Psoas muscle (tissue), 8 donors: ENCODE measurements around the gene ADAM23. TPM values are rescaled to one million over a fixed set of nuclear protein-coding genes. Genes with fewer than 3 reads are reported as not detected.

ENCODE experiments used
- ATAC-seq, 4 donors: fragments of 200-7000 bp; cut with Tn5 transposase; one replicate each; pipeline ENCODE4 v1.9.1; 2020; ENCODE audit warnings: moderate library complexity in 3 of 4, mild to moderate bottlenecking in 2 of 4
- DNase-seq, 2 donors: peaks; one replicate each; pipeline ENCODE4 v3.0.0-alpha.2; 2020
- H3K27ac ChIP-seq: fragments of 200-600 bp; one replicate; pipeline ENCODE4 v1.8.0; 2022
- H3K27me3 ChIP-seq, 3 donors: fragments of 200-600 bp in 1 of 3; one replicate each; pipeline versions ENCODE4 v1.6.1 to v1.8.0; 2013 to 2022; ENCODE audit warnings: low read length in 2 of 3, mild to moderate bottlenecking in 2 of 3, moderate library complexity in 1 of 3; ENCODE audit not compliant: insufficient read depth in 3 of 3
- H3K36me3 ChIP-seq, 2 donors: fragments of 200-600 bp in 1 of 2; one replicate each; pipeline versions ENCODE4 v1.6.1 to v1.8.0; 2013 to 2022; ENCODE audit warnings: low read depth in 1 of 2, mild to moderate bottlenecking in 1 of 2, moderate library complexity in 1 of 2; ENCODE audit not compliant: insufficient read depth in 1 of 2
- H3K4me1 ChIP-seq: fragments of 200-600 bp; one replicate; pipeline ENCODE4 v1.8.0; 2022
- H3K4me3 ChIP-seq: fragments of 200-600 bp; one replicate; pipeline ENCODE4 v1.8.0; 2022; ENCODE audit warnings: mild to moderate bottlenecking
- H3K9me3 ChIP-seq: fragments of 200-600 bp; one replicate; pipeline ENCODE4 v1.8.0; 2022
- WGBS, 3 donors: extraction: QIAGEN DNeasy Blood & Tissue Kit; methylation state at CpG; one replicate each; pipeline versions ENCODE4 v1.1.6 to v1.1.7; 2013; 5-methylcytosine and 5-hydroxymethylcytosine counted together
- intact Hi-C, 2 donors: fragments of 100-400 bp; cut with DNase I; formaldehyde crosslinking; loops; one replicate each; pipeline versions ENCODE4 v1.11.0 to v1.14.2; 2022
- polyA plus RNA-seq, 3 donors: library from polyadenylated mRNA; stranded (reverse); fragments of 200-250 nt; gene quantifications; one replicate each; pipeline ENCODE4 v1.2.3, GENCODE V29; 2013
- total RNA-seq, 4 donors: library from RNA; stranded (reverse); fragmentation: NEBNext Ultra II Directional in 2 of 4; extraction: Animal tissue kit (Norgen Biotek cat#: 25700) in 2 of 4; gene quantifications; one replicate each; pipeline versions ENCODE4 v1.2.1 to v1.2.4, GENCODE V29; 2021 to 2023
- TF ChIP-seq, protein P1 (sequence below): fragments of 200-600 bp; IDR thresholded peaks from one replicate; pipeline ENCODE4 v1.8.0; 2022; ENCODE audit warnings: antibody characterized with exemption
- donor health status: healthy with polysubstance abuse.
- donor health status: DM: no; HTN: no; CAD: no; lungs with moderate emphysema.
- donor health status: Bipolar disorder and iron deficiency.
- donor health status: healthy.
- donor health status: DM: yes; HTN: yes; CAD: no.
- donor health status: DM: no; HTN: no; CAD: no.
- donor health status: DM: no; HTN: no; CAD: no.
- donor health status: DM: yes; HTN: yes; CAD: no.

The ADAM23 gene
- total and polyA plus RNA-seq, 7 donors: 0.42 to 9.2 (median 6.0) TPM

DNA sequence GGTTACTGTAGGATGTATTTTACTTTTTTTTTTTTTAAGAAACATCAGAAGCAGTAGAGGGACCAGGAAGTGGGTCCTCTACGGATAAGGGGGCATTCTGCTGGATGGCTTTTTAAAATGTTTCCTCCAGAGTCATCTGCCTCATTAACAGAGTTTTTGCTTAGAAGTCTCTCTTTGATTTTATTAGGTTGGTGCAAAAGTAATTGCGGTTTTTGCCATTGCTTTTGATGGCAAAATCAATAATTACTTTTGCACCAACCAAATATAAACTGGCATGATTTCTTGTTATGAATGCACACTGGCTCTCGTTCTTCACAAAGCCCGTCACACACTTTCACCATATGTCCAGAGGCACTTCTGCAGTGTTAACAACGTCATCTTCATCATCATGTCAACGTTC, 130.5 kb downstream of the ADAM23 start:
- no peaks in the 10 kb centered on the region for H3K4me1 ChIP-seq
- intact Hi-C loops: no loop called here
- H3K36me3 ChIP-seq: no peaks in the 10 kb centered on the region
- 88 to 93% (median 89%) methylated on average over 6 of the region's 6 CpGs for WGBS, 3 donors
- H3K27ac ChIP-seq: no peak overlapping the region
- DNase-seq (no peak), ATAC-seq (no peak)
- H3K4me3 ChIP-seq: no peak overlapping the region
- TF ChIP-seq, protein P1, sequence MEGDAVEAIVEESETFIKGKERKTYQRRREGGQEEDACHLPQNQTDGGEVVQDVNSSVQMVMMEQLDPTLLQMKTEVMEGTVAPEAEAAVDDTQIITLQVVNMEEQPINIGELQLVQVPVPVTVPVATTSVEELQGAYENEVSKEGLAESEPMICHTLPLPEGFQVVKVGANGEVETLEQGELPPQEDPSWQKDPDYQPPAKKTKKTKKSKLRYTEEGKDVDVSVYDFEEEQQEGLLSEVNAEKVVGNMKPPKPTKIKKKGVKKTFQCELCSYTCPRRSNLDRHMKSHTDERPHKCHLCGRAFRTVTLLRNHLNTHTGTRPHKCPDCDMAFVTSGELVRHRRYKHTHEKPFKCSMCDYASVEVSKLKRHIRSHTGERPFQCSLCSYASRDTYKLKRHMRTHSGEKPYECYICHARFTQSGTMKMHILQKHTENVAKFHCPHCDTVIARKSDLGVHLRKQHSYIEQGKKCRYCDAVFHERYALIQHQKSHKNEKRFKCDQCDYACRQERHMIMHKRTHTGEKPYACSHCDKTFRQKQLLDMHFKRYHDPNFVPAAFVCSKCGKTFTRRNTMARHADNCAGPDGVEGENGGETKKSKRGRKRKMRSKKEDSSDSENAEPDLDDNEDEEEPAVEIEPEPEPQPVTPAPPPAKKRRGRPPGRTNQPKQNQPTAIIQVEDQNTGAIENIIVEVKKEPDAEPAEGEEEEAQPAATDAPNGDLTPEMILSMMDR: no peak
- no peaks in the 10 kb centered on the region for H3K27me3 ChIP-seq
- H3K9me3 ChIP-seq: no peaks in the 10 kb centered on the region

DNA sequence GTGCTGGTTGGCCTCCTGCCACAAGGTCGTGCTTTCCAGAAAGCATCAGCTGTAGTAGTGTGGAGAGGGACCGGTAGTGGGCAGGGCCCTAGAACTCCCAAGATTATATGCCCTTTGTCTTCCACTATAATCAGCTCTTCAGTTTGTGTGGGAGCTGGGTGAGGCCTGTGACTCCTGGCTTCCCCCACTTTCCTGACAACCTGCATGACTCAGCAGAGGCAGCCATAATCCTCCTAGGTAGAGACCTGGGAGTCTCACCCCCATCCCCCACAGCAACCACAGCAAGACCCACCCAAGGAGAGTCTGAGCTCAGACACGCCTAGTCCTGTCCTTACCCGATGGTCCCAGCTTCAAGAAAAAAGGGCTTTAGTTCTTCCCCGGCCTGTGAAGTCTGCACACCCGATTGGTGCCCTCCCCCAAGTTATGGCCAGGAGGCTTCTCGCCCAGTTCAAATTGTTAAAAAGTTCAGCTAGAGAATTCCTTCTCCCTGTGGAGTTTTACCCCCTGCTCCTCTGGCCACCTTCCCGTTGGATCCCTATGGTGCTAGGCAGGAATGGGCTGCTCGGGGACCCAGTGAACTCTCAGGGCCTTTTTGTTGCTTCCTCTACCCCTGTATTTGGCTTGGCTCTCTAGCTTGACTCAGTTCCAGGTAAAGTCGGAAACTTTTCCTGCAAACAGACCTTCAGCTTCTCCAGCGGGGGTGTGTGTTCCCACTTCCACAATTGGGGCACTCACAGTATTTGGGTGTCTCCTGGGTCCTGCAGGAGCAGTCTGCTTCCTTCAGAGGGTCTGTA, 141.2 kb downstream of the ADAM23 start:
- Histone ChIP-seq H3K36me3 (peaks cover 0 to 6% of the 10 kb centered on the region in 2 donors), H3K27me3 (no peaks in the 10 kb centered on the region), H3K4me1 (no peaks in the 10 kb centered on the region), H3K27ac (no peak overlapping the region), H3K4me3 (no peak overlapping the region), H3K9me3 (no peaks in the 10 kb centered on the region)
- ATAC-seq (no peak), DNase-seq (no peak)
- WGBS, 3 donors: 79 to 85% (median 83%) methylated on average over 11 of the region's 11 CpGs
- TF ChIP-seq, protein P1: no peak
- intact Hi-C loops: no loop called here

DNA sequence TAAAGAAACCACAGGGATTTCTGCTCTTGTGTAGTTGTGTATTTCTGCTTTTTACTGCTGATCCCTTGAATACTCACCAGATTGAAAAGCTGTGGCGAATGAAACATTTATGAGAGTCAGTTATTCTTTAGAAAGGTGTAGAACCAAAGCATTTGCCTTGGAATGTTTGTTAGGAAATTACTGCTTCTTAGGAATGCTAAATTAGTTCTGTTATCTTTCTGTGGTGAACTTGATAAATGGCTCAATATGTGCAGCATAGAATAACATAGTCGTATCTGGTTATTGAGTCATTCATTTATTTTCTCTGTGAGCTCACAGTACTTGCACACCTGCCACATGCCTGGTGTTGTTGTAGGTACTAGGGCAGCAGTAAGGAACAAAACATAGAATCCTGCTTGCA, 142.0 kb downstream of the ADAM23 start:
- Histone ChIP-seq H3K9me3 (no peaks in the 10 kb centered on the region), H3K4me1 (no peaks in the 10 kb centered on the region), H3K27me3 (no peaks in the 10 kb centered on the region), H3K27ac (no peak overlapping the region), H3K4me3 (no peak overlapping the region), H3K36me3 (peaks cover 0 to 13% of the 10 kb centered on the region in 2 donors)
- WGBS, 3 donors: 95 to 96% (median 95%) methylated on average over 2 of the region's 2 CpGs
- intact Hi-C loops: no loop called here
- TF ChIP-seq, protein P1: no peak
- DNase-seq (no peak), ATAC-seq (no peak)

DNA sequence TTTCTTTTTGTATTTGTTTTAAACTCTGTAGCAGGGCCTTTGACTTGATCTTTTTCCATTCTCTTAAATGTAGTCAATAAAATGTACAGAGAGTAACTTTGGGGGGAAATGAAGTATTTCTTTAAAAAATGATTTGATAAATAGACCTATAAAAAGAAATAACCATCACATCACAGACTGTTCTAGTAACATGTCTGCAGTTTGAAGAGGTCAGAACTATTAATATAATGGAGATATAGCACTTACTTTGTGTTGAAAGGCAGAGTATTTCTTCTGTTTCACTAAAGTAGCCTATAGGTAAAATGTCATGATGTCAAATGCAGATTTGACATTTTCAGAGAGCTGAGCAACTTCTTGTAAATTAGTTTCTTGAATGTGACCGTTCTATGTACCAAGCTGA, 143.3 kb downstream of the ADAM23 start:
- no peak for DNase-seq
- 78 to 87% (median 86%) methylated on average over 1 of the region's 1 CpG for WGBS, 3 donors
- Histone ChIP-seq H3K9me3 (no peaks in the 10 kb centered on the region), H3K4me3 (no peak overlapping the region), H3K36me3 (peaks cover 0 to 13% of the 10 kb centered on the region in 2 donors), H3K4me1 (no peaks in the 10 kb centered on the region), H3K27ac (no peak overlapping the region), H3K27me3 (no peaks in the 10 kb centered on the region)
- intact Hi-C loops: no loop called here
- TF ChIP-seq, protein P1: no peak
- ATAC-seq: no peak
